GM12801 (cell line): Measurements from ENCODE around the gene PTX3.

Experiments used
- CTCF ChIP-seq: IDR thresholded peaks from one replicate; pipeline ENCODE4 v1.5.1; 2011; ENCODE audit warnings: control low read depth; ENCODE audit not compliant: insufficient read length; ENCODE audit errors: extremely low read depth

The PTX3 gene

GRCh38 chr3:157398598-157398997 is 38.1 kb upstream of the PTX3 start:
- no peak for TF ChIP-seq CTCF

GRCh38 chr3:157404381-157404780 is 32.3 kb upstream of the PTX3 start:
- no peak for TF ChIP-seq CTCF

DNA sequence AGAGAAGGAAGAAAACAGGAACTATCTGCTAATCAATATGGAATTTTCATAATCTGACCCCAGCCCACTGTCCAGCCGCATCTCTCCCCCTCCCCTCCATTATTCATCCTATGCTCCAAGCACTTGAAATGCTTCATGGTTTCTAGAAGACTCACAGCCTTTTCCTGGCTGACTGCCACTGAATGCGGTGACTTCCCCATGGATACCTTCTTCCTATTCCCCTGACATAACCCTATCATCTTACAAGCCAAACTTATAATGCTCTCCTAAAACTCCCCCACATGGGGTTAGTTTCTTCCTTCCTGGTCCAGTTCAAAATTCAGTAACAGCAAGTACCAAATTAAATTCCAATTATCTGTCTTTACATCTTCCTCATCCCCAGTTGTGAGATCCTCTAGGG is 31.2 kb upstream of the PTX3 start:
- no peak for TF ChIP-seq CTCF

GRCh38 chr3:157406394-157406793 is 30.3 kb upstream of the PTX3 start:
- no peak for TF ChIP-seq CTCF

DNA sequence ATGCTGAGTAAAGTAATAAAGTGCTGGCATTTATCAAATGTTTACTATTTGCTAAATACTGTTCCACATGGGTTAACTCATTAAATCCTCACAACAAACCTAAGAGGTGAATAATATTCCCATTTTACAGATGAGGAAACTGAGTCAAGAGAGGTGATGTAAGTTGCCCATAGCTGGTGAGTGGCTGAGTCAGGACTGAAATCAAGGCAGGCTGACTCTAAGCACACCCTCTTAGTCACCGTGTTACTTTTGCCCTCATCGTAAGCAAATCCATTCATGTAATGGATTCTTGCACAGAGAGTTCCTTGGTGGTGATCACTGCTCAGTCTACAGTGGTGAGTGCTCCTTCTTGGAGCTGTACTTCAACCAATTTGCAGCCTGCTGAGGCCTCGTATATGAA is 28.9 kb upstream of the PTX3 start:
- no peak for TF ChIP-seq CTCF

- TF ChIP-seq CTCF: no peak
Measured at GRCh38 chr3:157408499-157409149, 28.0 kb upstream of the PTX3 start.

DNA sequence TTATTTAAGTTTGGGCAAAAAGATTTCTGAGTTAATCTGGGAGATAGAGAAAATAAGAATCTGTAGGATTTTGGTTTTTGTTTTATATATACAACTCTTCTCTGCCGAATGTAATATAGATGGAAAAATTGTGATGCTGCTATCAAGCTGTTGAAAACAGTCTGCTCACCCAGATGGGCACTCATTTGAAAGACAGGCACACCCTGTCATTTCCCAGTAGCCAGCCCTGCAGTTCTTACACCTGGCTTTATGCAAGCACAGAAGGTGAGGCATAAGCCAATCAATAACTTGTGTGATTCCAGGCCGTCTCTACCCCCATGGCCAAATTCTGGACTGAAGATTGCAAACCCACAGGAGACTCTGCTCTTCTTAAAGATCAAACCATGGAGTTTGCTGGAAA is 27.1 kb upstream of the PTX3 start:
- TF ChIP-seq CTCF: no peak
